Ascending aorta (tissue), 2 donors: Measurements from ENCODE around the gene DDX24. TPM values are rescaled to one million over a fixed set of nuclear protein-coding genes. Genes with fewer than 3 reads are reported as not detected.

ENCODE experiments used
- DNase-seq, 2 donors: peaks; one replicate each; pipeline ENCODE4 v3.0.0-alpha.2; 2019; ENCODE audit warnings: low spot score in 2 of 2
- H3K27ac ChIP-seq, 2 donors: fragments of 200-600 bp; sonication (generic); one replicate each; pipeline ENCODE4 v1.5.1; 2016 to 2017; ENCODE audit warnings: mild to moderate bottlenecking in 1 of 2
- H3K27me3 ChIP-seq: fragments of 200-600 bp; sonication (generic); one replicate; pipeline ENCODE4 v1.5.1; 2017
- H3K36me3 ChIP-seq, 2 donors: fragments of 200-600 bp; sonication (generic); one replicate each; pipeline ENCODE4 v1.5.1; 2016
- H3K4me1 ChIP-seq, 2 donors: fragments of 200-600 bp; sonication (generic); one replicate each; pipeline ENCODE4 v1.5.1; 2016 to 2017; ENCODE audit warnings: mild to moderate bottlenecking in 1 of 2
- H3K4me3 ChIP-seq, 2 donors: fragments of 200-600 bp; sonication (generic); one replicate each; pipeline ENCODE4 v1.5.1; 2016 to 2017; ENCODE audit warnings: mild to moderate bottlenecking in 1 of 2
- H3K9me3 ChIP-seq, 2 donors: fragments of 200-600 bp; sonication (generic); one replicate each; pipeline ENCODE4 v1.5.1; 2016
- intact Hi-C: fragments of 100-400 bp; cut with DNase I; formaldehyde crosslinking; loops from one replicate; pipeline ENCODE4 v1.15.1; 2023
- total RNA-seq: library from RNA; depleted of rRNA; stranded (reverse); fragments of >200 nt; gene quantifications from one replicate; pipeline ENCODE4 v1.1.0, GENCODE V29; 2016
- TF ChIP-seq, protein P1 (sequence below), 3 experiments: fragments of 200-600 bp in 2 of 3; fragments of 450-650 bp in 1 of 3; sonication (generic) in 2 of 3; IDR thresholded peaks; one replicate each; pipeline ENCODE4 v1.5.1; 2016 to 2019; ENCODE audit warnings: antibody characterized with exemption in 3 of 3, mild to moderate bottlenecking in 1 of 3, moderate library complexity in 1 of 3

Gene DDX24
- total RNA-seq, 1 donor from 2014 or later = 104 TPM

DNA sequence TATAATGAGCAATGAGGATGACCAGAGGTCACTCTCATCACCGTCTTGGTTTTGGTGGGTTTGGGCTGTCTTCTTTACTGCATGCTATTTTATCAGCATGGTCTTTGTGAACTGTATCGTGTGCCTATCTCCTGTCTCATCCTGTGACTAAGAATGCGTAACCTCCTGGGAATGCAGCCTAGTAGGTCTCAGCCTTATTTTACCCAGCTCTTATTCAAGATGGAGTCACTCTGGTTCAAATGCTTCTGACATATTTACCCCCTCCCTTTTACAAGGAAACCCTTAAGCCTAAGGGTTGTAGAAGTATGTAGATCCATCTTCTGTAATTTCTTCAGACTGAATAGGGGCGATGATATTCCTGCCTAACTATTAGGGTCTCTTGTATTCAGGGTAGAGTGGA lies 8.5 kb upstream of the DDX24 start:
- H3K4me3 ChIP-seq = no peak overlapping the region
- H3K9me3 ChIP-seq = no peaks in the 10 kb centered on the region
- no peak overlapping the region for H3K27ac ChIP-seq
- TF ChIP-seq, protein P1, sequence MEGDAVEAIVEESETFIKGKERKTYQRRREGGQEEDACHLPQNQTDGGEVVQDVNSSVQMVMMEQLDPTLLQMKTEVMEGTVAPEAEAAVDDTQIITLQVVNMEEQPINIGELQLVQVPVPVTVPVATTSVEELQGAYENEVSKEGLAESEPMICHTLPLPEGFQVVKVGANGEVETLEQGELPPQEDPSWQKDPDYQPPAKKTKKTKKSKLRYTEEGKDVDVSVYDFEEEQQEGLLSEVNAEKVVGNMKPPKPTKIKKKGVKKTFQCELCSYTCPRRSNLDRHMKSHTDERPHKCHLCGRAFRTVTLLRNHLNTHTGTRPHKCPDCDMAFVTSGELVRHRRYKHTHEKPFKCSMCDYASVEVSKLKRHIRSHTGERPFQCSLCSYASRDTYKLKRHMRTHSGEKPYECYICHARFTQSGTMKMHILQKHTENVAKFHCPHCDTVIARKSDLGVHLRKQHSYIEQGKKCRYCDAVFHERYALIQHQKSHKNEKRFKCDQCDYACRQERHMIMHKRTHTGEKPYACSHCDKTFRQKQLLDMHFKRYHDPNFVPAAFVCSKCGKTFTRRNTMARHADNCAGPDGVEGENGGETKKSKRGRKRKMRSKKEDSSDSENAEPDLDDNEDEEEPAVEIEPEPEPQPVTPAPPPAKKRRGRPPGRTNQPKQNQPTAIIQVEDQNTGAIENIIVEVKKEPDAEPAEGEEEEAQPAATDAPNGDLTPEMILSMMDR (IDR thresholded peaks at IDR 0.05) = no peak
- H3K36me3 ChIP-seq = no peaks in the 10 kb centered on the region
- intact Hi-C loops = no loop called here
- no peaks in the 10 kb centered on the region for H3K27me3 ChIP-seq
- no peaks in the 10 kb centered on the region for H3K4me1 ChIP-seq
- no peak for DNase-seq

DNA sequence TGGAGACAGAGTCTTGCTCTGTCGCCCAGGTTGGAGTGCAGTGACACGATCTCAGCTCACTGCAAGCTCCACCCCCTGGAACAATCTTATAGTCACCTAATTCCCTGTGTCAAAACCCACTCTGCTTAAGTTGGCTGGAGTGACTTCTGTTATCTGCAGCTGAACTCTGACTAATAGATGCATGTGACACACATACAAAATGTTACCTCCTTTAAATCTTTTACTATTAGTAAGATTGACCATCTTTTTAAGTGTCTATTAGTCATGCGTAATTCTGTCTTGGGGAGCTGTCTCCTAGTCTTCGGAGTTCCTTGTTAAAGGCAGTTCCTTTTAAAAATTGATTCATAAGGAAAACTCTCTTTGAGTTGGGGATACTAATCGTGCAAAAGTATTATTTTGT lies 7.5 kb upstream of the DDX24 start:
- DNase-seq = no peak
- no peak overlapping the region for H3K4me3 ChIP-seq
- no peaks in the 10 kb centered on the region for H3K9me3 ChIP-seq
- H3K27me3 ChIP-seq = no peaks in the 10 kb centered on the region
- intact Hi-C loops = no loop called here
- TF ChIP-seq, protein P1 (IDR thresholded peaks at IDR 0.05) = no peak
- H3K36me3 ChIP-seq = no peaks in the 10 kb centered on the region
- no peak overlapping the region for H3K27ac ChIP-seq
- no peaks in the 10 kb centered on the region for H3K4me1 ChIP-seq

GRCh38 chr14:94087891-94088290 lies 6.9 kb upstream of the DDX24 start:
- Histone ChIP-seq H3K27me3 (no peaks in the 10 kb centered on the region), H3K4me3 (no peak overlapping the region), H3K27ac (no peak overlapping the region), H3K4me1 (no peaks in the 10 kb centered on the region), H3K9me3 (no peaks in the 10 kb centered on the region), H3K36me3 (no peaks in the 10 kb centered on the region)
- intact Hi-C loops = no loop called here
- TF ChIP-seq, protein P1 (IDR thresholded peaks at IDR 0.05) = no peak
- no peak for DNase-seq

DNA sequence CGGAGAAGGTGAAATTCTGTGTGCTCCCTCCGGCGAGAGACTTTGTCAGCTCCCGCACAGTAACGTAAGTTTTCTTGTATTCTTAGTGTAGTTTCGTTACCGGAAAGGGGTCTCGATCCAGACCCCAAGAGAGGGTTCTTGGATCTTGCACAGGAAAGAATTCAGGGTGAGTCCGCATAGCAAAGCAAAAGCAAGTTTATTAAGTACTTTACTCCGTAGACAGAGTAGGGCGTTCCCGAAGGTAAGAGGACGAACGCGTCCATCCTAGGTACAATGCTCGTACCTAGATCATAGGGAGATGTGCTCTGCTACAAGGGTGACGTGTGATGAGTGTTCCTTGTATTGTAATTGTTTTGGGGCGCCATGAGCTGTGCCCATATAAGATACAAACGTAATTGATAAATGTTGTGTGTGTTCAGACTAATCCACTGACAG lies 401 bp upstream of the DDX24 start:
- H3K9me3 ChIP-seq = no peaks in the 10 kb centered on the region
- H3K27ac ChIP-seq = peak overlapping the region; percentile 90 to 98
- no peaks in the 10 kb centered on the region for H3K27me3 ChIP-seq
- H3K4me3 ChIP-seq = peak overlapping the region; percentile 72 to 98
- H3K4me1 ChIP-seq = peaks cover 4 to 25% of the 10 kb centered on the region in 2 donors
- no peak for DNase-seq
- intact Hi-C loops = loop anchor here (1.0 to 5.0 kb wide), 4 partner anchors 48 to 749 kb away; partner anchors contain the start of genes BTBD7, IFI27L2 and PPP4R4
- TF ChIP-seq, protein P1 (IDR thresholded peaks at IDR 0.05) = no peak
- peaks cover 0 to 20% of the 10 kb centered on the region in 2 donors for H3K36me3 ChIP-seq

GRCh38 chr14:94079891-94080620 lies 946 bp downstream of the DDX24 start:
- Histone ChIP-seq H3K9me3 (peaks cover 5 to 10% of the 10 kb centered on the region in 2 donors), H3K4me1 (peaks cover 6 to 30% of the 10 kb centered on the region in 2 donors), H3K27me3 (no peaks in the 10 kb centered on the region), H3K36me3 (peaks cover 0 to 31% of the 10 kb centered on the region in 2 donors), H3K27ac (peak overlapping the region; percentile 90 to 98), H3K4me3 (peak overlapping the region; percentile 72 to 98)
- intact Hi-C loops = loop anchor here (1.0 to 5.0 kb wide), 4 partner anchors 54 to 748 kb away; partner anchors contain the start of genes BTBD7, OTUB2 and PPP4R4
- DNase-seq = no peak
- TF ChIP-seq, protein P1 (IDR thresholded peaks at IDR 0.05) = no peak
